HepG2 (cell line): ENCODE measurements around the gene IL1RAPL2. TPM values are rescaled to one million over a fixed set of nuclear protein-coding genes. Genes with fewer than 3 reads are reported as not detected.

Experiments
- ATAC-seq: fragments of 200-7000 bp; cut with Tn5 transposase; 3 replicates; pipeline ENCODE4 v1.9.1; 2020; ENCODE audit warnings: mild to moderate bottlenecking, moderate library complexity
- BruUV-seq: library from RNA; stranded (reverse); fragments of 400-500 nt; replicated peaks from 2 replicates; lab custom pipeline; 2021; lab: Mats Ljungman, UMichigan
- CTCF ChIA-PET: fragments of 300-600 bp; formaldehyde crosslinking; extraction: SDS; loops from one replicate; lab custom pipeline; 2021; ENCODE audit warnings: low total read pairs, inconsistent platforms, low intra/inter-chr PET ratio; lab: Yijun Ruan, JAX
- POLR2A ChIA-PET: fragments of 350-600 bp; sonication (Branson Sonifier 250); formaldehyde crosslinking; loops from one replicate; lab custom pipeline; 2020; ENCODE audit warnings: antibody characterized with exemption, inconsistent platforms; lab: Yijun Ruan, JAX
- DNase-seq: peaks from one replicate; pipeline ENCODE4 v3.0.0-alpha.2; 2015; ENCODE audit warnings: low spot score
- FAIRE-seq: peaks from 3 replicates; lab custom pipeline; 2011; peaks lifted over from hg19 to GRCh38; lab: Jason Lieb, UNC
- H2AFZ ChIP-seq: one replicate; pipeline ENCODE4 v1.6.1; 2011; ENCODE audit warnings: low read length, inconsistent platforms
- H3K27ac ChIP-seq: fragments of 300-600 bp; 3 replicates; pipeline ENCODE4 v1.8.0; 2011; ENCODE audit warnings: mixed run types, mild to moderate bottlenecking, mixed read lengths, low read length, inconsistent platforms; ENCODE audit not compliant: insufficient read depth; ENCODE audit errors: extremely low read length
- H3K27me3 ChIP-seq, 2 experiments: fragments of 200-600 bp in 1 of 2; 2 replicates in 1 of 2; 3 replicates in 1 of 2; pipeline versions ENCODE4 v1.6.0 to v1.8.0; 2011; ENCODE audit warnings: low read length in 2 of 2, mild to moderate bottlenecking in 2 of 2, moderate library complexity in 2 of 2, inconsistent platforms in 1 of 2; ENCODE audit not compliant: insufficient read depth in 2 of 2, control insufficient read depth in 1 of 2
- H3K36me3 ChIP-seq, 2 experiments: fragments of 200-600 bp in 1 of 2; replicated peaks in 1 of 2; 2 replicates in 1 of 2; 3 replicates in 1 of 2; pipeline versions ENCODE4 v1.5.1 to v1.8.0; 2011; ENCODE audit warnings: low read length in 2 of 2, inconsistent platforms in 1 of 2; ENCODE audit not compliant: insufficient read depth in 2 of 2, control insufficient read depth in 1 of 2
- H3K4me1 ChIP-seq: 2 replicates; pipeline ENCODE4 v1.5.1; 2012; ENCODE audit warnings: low read length, inconsistent platforms; ENCODE audit not compliant: insufficient read depth
- H3K4me2 ChIP-seq: 2 replicates; pipeline ENCODE4 v1.6.0; 2011; ENCODE audit warnings: low read depth, low read length, inconsistent platforms
- H3K4me3 ChIP-seq, 3 experiments: fragments of 200-600 bp in 1 of 3; sonication (generic), shearing (Covaris generic) in 1 of 3; replicated peaks in 1 of 3; 2 replicates each; pipeline ENCODE4 v1.5.1; 2011 to 2016; ENCODE audit warnings: low read length in 3 of 3, inconsistent platforms in 2 of 3, low read depth in 2 of 3, mild to moderate bottlenecking in 2 of 3, control low read depth in 1 of 3, mixed read lengths in 1 of 3; ENCODE audit not compliant: insufficient read depth in 1 of 3
- H3K79me2 ChIP-seq: one replicate; pipeline ENCODE4 v1.6.1; 2011; ENCODE audit warnings: low read length, inconsistent platforms; ENCODE audit not compliant: insufficient read depth
- H3K9ac ChIP-seq: 2 replicates; pipeline ENCODE4 v1.6.0; 2011; ENCODE audit warnings: mild to moderate bottlenecking, low read depth, low read length, inconsistent platforms; ENCODE audit not compliant: insufficient read depth
- H3K9me3 ChIP-seq: 2 replicates; pipeline ENCODE4 v1.5.1; 2012; ENCODE audit warnings: mild to moderate bottlenecking, low read length
- H4K20me1 ChIP-seq: 2 replicates; pipeline ENCODE4 v1.6.0; 2011; ENCODE audit warnings: inconsistent platforms, mild to moderate bottlenecking, low read length, moderate library complexity; ENCODE audit not compliant: insufficient read depth
- ASH2L ChIP-seq: fragments of 300-600, 200-600 bp; sonication (generic); IDR thresholded peaks from 2 replicates; pipeline ENCODE4 v1.7.0; 2017; ENCODE audit warnings: low read depth, mild to moderate bottlenecking, moderate library complexity, mixed read lengths, low read length; ENCODE audit not compliant: insufficient read length
- GPBP1L1 ChIP-seq: sonication (generic); formaldehyde crosslinking; IDR thresholded peaks from 2 replicates; pipeline ENCODE4 v1.5.0; 2020; ENCODE audit warnings: mild to moderate bottlenecking, missing genetic modification reagents
- NCOA1 ChIP-seq: sonication (generic); formaldehyde crosslinking; IDR thresholded peaks from 2 replicates; pipeline ENCODE4 v1.9.0; 2021; ENCODE audit warnings: missing genetic modification reagents
- PATZ1 ChIP-seq: sonication (generic); formaldehyde crosslinking; IDR thresholded peaks from 2 replicates; pipeline ENCODE4 v1.4.0; 2020; ENCODE audit warnings: missing genetic modification reagents
- POLR2G ChIP-seq: fragments of 200-400 bp; formaldehyde crosslinking; IDR thresholded peaks from 2 replicates; pipeline ENCODE4 v1.6.1; 2018; ENCODE audit warnings: mild to moderate bottlenecking, low read depth, low read length, moderate library complexity
- SNRNP70 ChIP-seq: fragments of 200-400 bp; formaldehyde crosslinking; IDR thresholded peaks from 2 replicates; pipeline ENCODE4 v1.6.1; 2017; ENCODE audit warnings: mild to moderate bottlenecking, low read depth, low read length, moderate library complexity
- TBP ChIP-seq: sonication (generic); formaldehyde crosslinking; IDR thresholded peaks from 2 replicates; pipeline ENCODE4 v1.5.0; 2020; ENCODE audit warnings: missing genetic modification reagents
- THAP9 ChIP-seq: sonication (generic); formaldehyde crosslinking; IDR thresholded peaks from 2 replicates; pipeline ENCODE4; 2020; ENCODE audit warnings: missing genetic modification reagents, mild to moderate bottlenecking, borderline replicate concordance
- ZBTB20 ChIP-seq: sonication (generic); formaldehyde crosslinking; IDR thresholded peaks from 2 replicates; pipeline ENCODE4 v1.8.1; 2023; ENCODE audit warnings: missing genetic modification reagents, low read depth, mild to moderate bottlenecking, borderline replicate concordance
- ZNF326 ChIP-seq: sonication (generic); formaldehyde crosslinking; IDR thresholded peaks from 2 replicates; pipeline ENCODE4 v1.4.0; 2020; ENCODE audit warnings: missing genetic modification reagents, borderline replicate concordance
- ZNF503 ChIP-seq: sonication (generic); formaldehyde crosslinking; IDR thresholded peaks from 2 replicates; pipeline ENCODE4 v1.4.0; 2020; ENCODE audit warnings: missing genetic modification reagents
- ZNF619 ChIP-seq: sonication (generic); formaldehyde crosslinking; IDR thresholded peaks from 2 replicates; pipeline ENCODE4 v1.4.0; 2020; ENCODE audit warnings: mild to moderate bottlenecking, missing genetic modification reagents
- ZUFSP ChIP-seq: sonication (generic); formaldehyde crosslinking; IDR thresholded peaks from 2 replicates; pipeline ENCODE4 v1.9.0; 2021; ENCODE audit warnings: missing genetic modification reagents, mild to moderate bottlenecking, borderline replicate concordance
- ZZZ3 ChIP-seq: sonication (generic); formaldehyde crosslinking; IDR thresholded peaks from 2 replicates; pipeline ENCODE4 v1.4.0; 2020; ENCODE audit warnings: missing genetic modification reagents, mild to moderate bottlenecking, borderline replicate concordance
- in situ Hi-C: cut with HindIII; loops from 2 replicates; pipeline ENCODE4 v1.10.0; 2017; ENCODE audit warnings: low pct_unique_long_range_greater_than_20kb; ENCODE audit not compliant: extremely low pct_ligation_motif_present
- intact Hi-C: fragments of 100-400 bp; cut with micrococcal nuclease; formaldehyde crosslinking; loops from one replicate; pipeline ENCODE4 v1.10.0; 2022; ENCODE audit not compliant: unreplicated experiment
- polyA plus RNA-seq, 8 experiments: library from polyadenylated mRNA; depleted of rRNA in 3 of 8; stranded (reverse) in 7 of 8; unstranded in 1 of 8; fragments of >200 nt; fragmentation: Illumina TruSeq in 4 of 8; extraction: Trizol in 4 of 8; gene quantifications; 2 replicates each; pipeline versions ENCODE4 v1.2.1 to v1.2.3, GENCODE V29; 2011 to 2016; ENCODE audit warnings: low read depth in 4 of 8, missing spikeins in 1 of 8, mixed read lengths in 1 of 8; ENCODE audit not compliant: insufficient read depth in 1 of 8
- total RNA-seq, 5 experiments: library from RNA; depleted of rRNA; stranded (reverse); fragments of >200 nt; fragmentation: Illumina TruSeq; extraction: Trizol; gene quantifications; 2 replicates each; pipeline ENCODE4 v1.2.3, GENCODE V29; 2016; ENCODE audit warnings: low read depth in 1 of 5

Gene IL1RAPL2
- total and polyA plus RNA-seq, 2 of the 13 experiments (the other 11 are each of a cell fraction or from before 2014, with no cell fraction given), result not detected

GRCh38 chrX:105488716-105489115 lies 922.7 kb downstream of the IL1RAPL2 start (continued):
- TF ChIP-seq PATZ1 (CRISPR knock-in tag), result no peak
- TF ChIP-seq THAP9 (CRISPR knock-in tag), result no peak
- no peak for TF ChIP-seq SNRNP70
- no peak for TF ChIP-seq ZUFSP (CRISPR knock-in tag)
- TF ChIP-seq NCOA1 (CRISPR knock-in tag), result no peak
- no peak for TF ChIP-seq ZNF326 (CRISPR knock-in tag)

- FAIRE-seq (no peak), ATAC-seq (no peak), DNase-seq (no peak)
- H2AFZ ChIP-seq, result no peak overlapping the region
- H3K27ac ChIP-seq, result no peak overlapping the region
- no peaks in the 10 kb centered on the region for H4K20me1 ChIP-seq
- CTCF ChIA-PET, result no interaction called here
- H3K4me2 ChIP-seq, result no peak overlapping the region
- no peaks in the 10 kb centered on the region for H3K36me3 ChIP-seq
- H3K27me3 ChIP-seq, result no peaks in the 10 kb centered on the region
- in situ Hi-C loops (no loop called here), intact Hi-C loops (no loop called here)
- H3K4me3 ChIP-seq, result no peak overlapping the region
- POLR2A ChIA-PET, result no interaction called here
- H3K9me3 ChIP-seq, result no peaks in the 10 kb centered on the region
- H3K9ac ChIP-seq, result no peak overlapping the region
- H3K4me1 ChIP-seq, result no peaks in the 10 kb centered on the region
- BruUV-seq, result no TSS peak
- H3K79me2 ChIP-seq, result no peaks in the 10 kb centered on the region
- no peak for TF ChIP-seq TBP
- TF ChIP-seq ZNF619 (CRISPR knock-in tag), result no peak
- TF ChIP-seq ASH2L, result no peak
- TF ChIP-seq ZBTB20 (CRISPR knock-in tag), result no peak
- TF ChIP-seq GPBP1L1 (CRISPR knock-in tag), result no peak
- no peak for TF ChIP-seq ZNF503
- no peak for TF ChIP-seq ZZZ3
- TF ChIP-seq POLR2G, result no peak
Measured at GRCh38 chrX:105495376-105495775, 929.4 kb downstream of the IL1RAPL2 start.
